Neural crest cell (in vitro differentiated cells): ENCODE data around the gene RTP4. TPM values are rescaled to one million over a fixed set of nuclear protein-coding genes. Genes with fewer than 3 reads are reported as not detected.

Experiments
- DNase-seq: peaks from one replicate; pipeline ENCODE4 v3.0.0; 2021; ENCODE audit warnings: low read depth, mixed read lengths, low spot score
- H3K27ac Mint-ChIP-seq: one replicate; pipeline ENCODE4 v1.8.0; 2021; ENCODE audit warnings: mild to moderate bottlenecking, mixed read lengths; ENCODE audit not compliant: unreplicated experiment
- H3K27me3 Mint-ChIP-seq: 2 replicates; pipeline ENCODE4 v1.8.0; 2021; ENCODE audit warnings: low read depth, mild to moderate bottlenecking, mixed read lengths
- H3K36me3 Mint-ChIP-seq: 2 replicates; pipeline ENCODE4 v1.8.0; 2021; ENCODE audit warnings: low read depth, mild to moderate bottlenecking, mixed read lengths
- H3K4me1 Mint-ChIP-seq: 2 replicates; pipeline ENCODE4 v1.8.0; 2021; ENCODE audit warnings: mixed read lengths
- H3K4me3 Mint-ChIP-seq: one replicate; pipeline ENCODE4 v1.8.0; 2021; ENCODE audit warnings: mild to moderate bottlenecking, mixed read lengths
- H3K9me3 Mint-ChIP-seq: 2 replicates; pipeline ENCODE4 v1.8.0; 2021; ENCODE audit warnings: mixed read lengths
- total RNA-seq: library from RNA; stranded (reverse); gene quantifications from 2 replicates; pipeline ENCODE4 v1.2.1, GENCODE V29; 2021
- TF ChIP-seq, protein P1 (sequence below): fragments of 200-600 bp; sonication (generic); conservative IDR thresholded peaks from 2 replicates; pipeline ENCODE4 v1.5.0; 2021; ENCODE audit warnings: antibody characterized with exemption, mild to moderate bottlenecking

RTP4 gene
- total RNA-seq, 1 donor from 2014 or later, result not detected

DNA sequence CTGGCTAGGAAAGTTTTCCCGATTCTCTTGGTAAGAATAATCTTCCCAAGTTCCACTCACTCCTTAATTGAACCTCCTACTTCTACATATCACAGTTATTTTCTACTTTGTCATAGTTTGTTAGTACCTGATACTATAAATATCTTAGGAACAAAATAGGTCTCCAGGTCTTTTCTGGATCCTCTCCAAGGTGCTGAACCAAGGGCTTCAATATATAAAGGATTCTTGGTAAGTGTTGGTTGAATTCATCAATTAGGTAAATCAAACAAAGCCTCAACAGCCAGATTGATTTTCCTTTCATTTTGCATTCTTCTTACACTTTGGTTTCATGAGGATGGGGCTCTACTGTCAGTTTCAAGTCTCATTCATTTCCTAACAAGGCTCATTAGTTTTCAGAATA lies 27.6 kb upstream of the RTP4 start:
- H3K27me3 Mint-ChIP-seq, result no peaks in the 10 kb centered on the region
- no peaks in the 10 kb centered on the region for H3K36me3 Mint-ChIP-seq
- no peak overlapping the region for H3K4me3 Mint-ChIP-seq
- peaks cover 3% of the 10 kb centered on the region for H3K4me1 Mint-ChIP-seq
- no peak for DNase-seq
- TF ChIP-seq, protein P1, sequence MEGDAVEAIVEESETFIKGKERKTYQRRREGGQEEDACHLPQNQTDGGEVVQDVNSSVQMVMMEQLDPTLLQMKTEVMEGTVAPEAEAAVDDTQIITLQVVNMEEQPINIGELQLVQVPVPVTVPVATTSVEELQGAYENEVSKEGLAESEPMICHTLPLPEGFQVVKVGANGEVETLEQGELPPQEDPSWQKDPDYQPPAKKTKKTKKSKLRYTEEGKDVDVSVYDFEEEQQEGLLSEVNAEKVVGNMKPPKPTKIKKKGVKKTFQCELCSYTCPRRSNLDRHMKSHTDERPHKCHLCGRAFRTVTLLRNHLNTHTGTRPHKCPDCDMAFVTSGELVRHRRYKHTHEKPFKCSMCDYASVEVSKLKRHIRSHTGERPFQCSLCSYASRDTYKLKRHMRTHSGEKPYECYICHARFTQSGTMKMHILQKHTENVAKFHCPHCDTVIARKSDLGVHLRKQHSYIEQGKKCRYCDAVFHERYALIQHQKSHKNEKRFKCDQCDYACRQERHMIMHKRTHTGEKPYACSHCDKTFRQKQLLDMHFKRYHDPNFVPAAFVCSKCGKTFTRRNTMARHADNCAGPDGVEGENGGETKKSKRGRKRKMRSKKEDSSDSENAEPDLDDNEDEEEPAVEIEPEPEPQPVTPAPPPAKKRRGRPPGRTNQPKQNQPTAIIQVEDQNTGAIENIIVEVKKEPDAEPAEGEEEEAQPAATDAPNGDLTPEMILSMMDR, result no peak
- no peak overlapping the region for H3K27ac Mint-ChIP-seq
- no peaks in the 10 kb centered on the region for H3K9me3 Mint-ChIP-seq

DNA sequence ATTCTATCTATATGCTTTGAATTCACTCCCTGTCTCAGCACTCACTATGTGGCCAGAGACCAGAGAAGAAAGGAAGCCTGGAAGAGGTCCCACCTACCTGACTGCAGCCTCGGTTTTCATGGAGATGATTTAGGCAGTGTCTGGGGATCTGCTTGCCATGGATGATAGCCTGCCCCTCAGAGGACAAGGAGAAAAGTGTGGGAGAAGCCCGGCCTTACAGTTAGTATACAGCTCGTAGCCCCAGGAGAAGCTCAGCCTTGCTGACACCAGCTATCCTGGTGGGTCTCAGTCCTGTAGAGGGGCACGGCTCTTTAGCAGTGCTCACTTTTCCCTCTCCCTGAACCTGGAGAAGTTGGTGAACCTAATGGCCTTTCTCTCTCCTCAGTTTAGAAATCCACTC lies 25.9 kb upstream of the RTP4 start:
- H3K9me3 Mint-ChIP-seq, result no peaks in the 10 kb centered on the region
- no peak overlapping the region for H3K27ac Mint-ChIP-seq
- H3K36me3 Mint-ChIP-seq, result no peaks in the 10 kb centered on the region
- TF ChIP-seq, protein P1, result no peak
- H3K4me1 Mint-ChIP-seq, result peaks cover 3% of the 10 kb centered on the region
- no peak overlapping the region for H3K4me3 Mint-ChIP-seq
- DNase-seq, result no peak
- no peaks in the 10 kb centered on the region for H3K27me3 Mint-ChIP-seq

DNA sequence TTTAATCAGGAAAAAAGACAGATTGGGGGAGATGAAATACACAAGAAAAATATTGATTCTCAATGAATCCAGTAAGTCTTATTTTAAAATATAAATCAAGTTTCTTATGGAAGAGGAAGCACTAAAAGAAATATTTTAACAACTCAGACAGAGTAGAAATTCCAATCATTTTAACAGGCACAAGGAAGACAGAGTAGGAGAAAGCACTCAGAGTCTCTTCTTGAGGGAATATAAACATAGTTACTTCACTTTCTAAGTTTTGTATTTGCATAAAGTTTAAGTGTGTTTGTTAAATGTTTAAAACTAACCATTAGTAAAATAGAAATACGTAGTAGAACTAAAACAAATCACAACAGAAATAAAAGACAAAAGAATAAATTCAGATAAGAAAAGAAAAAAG lies 24.5 kb upstream of the RTP4 start:
- no peaks in the 10 kb centered on the region for H3K9me3 Mint-ChIP-seq
- H3K36me3 Mint-ChIP-seq, result no peaks in the 10 kb centered on the region
- no peak overlapping the region for H3K27ac Mint-ChIP-seq
- no peak for DNase-seq
- H3K4me1 Mint-ChIP-seq, result peaks cover 3% of the 10 kb centered on the region
- no peak overlapping the region for H3K4me3 Mint-ChIP-seq
- no peaks in the 10 kb centered on the region for H3K27me3 Mint-ChIP-seq
- TF ChIP-seq, protein P1, result no peak

DNA sequence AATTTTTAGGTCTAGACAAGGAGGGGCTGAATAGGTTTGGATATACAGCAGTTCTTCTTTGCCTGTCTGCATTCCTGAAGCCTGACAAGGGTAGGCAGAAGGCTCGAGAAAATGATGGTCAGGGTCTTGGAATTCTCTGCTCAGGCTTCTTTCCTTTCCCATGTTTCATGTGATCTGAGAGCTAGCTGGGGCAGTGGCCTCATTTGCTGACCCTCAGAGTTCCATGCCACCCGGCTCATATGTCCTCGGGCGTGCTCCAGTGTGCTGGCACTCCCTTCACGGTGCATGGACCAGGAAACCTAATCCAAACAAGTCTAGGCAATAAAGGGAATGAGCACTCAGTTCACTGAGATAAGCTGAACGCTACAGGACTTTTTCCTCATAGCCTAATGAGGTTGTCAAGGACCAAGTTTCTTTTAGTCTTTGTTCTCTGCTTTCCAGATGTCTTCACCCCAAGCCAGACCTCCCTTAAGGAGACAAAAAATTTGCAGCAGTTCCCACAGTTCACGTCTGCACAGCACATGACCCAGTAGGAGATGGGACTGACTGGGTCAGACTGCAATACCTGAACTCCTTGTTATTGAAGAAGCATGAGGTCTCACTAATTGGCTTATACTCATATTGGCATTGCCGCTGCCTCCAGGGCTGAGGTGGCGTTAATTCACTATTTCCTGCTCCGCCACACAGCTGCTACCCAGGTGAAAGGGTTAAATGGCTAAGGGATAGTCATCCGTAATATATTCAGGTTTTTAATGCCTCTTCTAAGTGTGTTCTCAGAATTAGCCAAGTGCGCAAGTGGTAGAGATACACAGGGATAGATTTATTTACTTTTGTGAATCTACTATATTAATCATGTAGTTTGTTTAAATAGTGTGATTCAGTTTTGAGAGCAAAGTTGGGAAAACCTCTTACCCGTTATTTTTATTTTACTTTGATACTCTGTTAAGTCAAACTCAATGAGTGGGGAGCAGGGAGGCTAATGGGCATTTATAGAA lies 15.3 kb upstream of the RTP4 start:
- H3K9me3 Mint-ChIP-seq, result no peaks in the 10 kb centered on the region
- DNase-seq, result no peak
- no peak overlapping the region for H3K4me3 Mint-ChIP-seq
- TF ChIP-seq, protein P1, result no peak
- H3K4me1 Mint-ChIP-seq, result no peaks in the 10 kb centered on the region
- H3K36me3 Mint-ChIP-seq, result no peaks in the 10 kb centered on the region
- no peaks in the 10 kb centered on the region for H3K27me3 Mint-ChIP-seq
- no peak overlapping the region for H3K27ac Mint-ChIP-seq

DNA sequence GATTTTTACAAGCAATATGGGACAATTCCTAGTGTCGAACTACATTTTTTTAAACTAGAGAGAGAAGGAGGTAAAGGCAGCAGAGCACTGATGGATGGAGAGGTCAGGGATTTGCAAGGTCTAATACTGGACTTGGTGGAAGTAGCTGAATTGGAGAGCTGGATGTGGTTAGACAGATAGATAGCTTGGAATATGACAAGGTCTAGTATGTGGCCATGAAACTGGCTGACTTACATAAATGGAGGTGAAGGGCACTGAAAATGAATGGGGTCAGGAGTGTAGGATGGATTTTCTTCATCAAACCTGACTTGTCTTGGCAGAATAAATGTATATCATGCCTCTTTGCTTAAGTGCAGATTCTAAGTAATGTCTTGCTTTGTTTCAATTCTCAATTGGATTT lies 10.1 kb upstream of the RTP4 start:
- no peak for DNase-seq
- H3K4me1 Mint-ChIP-seq, result peaks cover 30% of the 10 kb centered on the region
- TF ChIP-seq, protein P1, result no peak
- no peak overlapping the region for H3K4me3 Mint-ChIP-seq
- no peaks in the 10 kb centered on the region for H3K9me3 Mint-ChIP-seq
- no peak overlapping the region for H3K27ac Mint-ChIP-seq
- H3K27me3 Mint-ChIP-seq, result no peaks in the 10 kb centered on the region
- H3K36me3 Mint-ChIP-seq, result no peaks in the 10 kb centered on the region
